Measurements from ENCODE around the gene PCSK2.

PCSK2 gene

DNA sequence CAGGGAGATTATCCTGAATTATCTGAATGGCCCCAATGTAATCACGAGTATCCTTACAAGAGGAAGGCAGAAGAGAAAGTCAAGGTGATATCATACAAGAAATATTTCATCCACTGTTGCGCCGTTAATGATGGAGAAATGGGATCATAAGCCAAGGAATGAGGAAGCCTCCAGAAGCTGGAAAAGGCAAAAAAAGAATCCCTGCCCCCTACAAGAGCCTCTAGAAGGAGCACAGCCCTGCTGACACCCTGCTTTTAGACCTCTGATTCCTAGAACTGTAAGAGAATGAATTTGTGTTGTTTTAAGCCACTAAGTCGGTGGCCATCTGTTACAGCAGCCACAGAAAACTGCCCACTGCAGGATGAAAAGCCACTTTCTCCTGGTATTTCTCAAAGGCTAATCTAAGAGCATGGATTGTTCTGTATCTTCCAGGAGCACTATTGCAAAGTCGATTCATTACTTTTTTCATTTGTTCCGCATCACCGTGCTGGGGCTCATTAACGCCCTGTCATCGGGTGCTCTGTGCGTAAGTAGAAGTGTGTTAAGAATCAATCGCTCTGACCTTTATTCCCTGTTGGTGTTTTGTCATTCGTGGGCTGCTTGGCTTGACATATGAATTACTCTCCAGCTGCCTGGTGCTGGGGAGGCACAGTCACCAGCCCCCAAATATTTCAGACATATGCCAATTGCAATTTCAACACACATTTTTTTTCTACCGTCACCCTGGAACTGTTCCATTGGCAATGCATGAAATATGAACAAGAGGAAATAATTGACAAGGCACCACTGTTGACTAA, 117.0 kb downstream of the PCSK2 start:
- DNase-seq: no peak

DNA sequence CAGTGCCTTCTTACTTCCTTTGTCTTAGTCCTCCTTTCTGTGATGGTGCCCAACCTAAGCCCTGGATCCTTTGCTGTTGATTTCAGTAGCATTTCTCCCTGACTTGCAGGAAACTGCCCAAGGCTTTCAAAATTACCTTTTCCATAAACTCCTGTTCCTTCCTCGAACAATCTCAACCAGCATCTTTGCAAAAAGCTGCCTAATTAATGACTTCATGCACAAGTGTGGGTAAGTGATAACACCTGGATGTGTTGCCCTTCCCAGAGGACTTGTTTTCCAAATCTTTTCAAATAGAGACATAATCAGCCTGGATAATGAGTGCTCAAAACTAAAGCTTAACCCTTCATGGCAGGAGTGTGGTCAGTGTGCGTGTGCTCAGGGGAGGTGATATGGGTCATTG, 118.0 kb downstream of the PCSK2 start:
- DNase-seq: no peak

DNA sequence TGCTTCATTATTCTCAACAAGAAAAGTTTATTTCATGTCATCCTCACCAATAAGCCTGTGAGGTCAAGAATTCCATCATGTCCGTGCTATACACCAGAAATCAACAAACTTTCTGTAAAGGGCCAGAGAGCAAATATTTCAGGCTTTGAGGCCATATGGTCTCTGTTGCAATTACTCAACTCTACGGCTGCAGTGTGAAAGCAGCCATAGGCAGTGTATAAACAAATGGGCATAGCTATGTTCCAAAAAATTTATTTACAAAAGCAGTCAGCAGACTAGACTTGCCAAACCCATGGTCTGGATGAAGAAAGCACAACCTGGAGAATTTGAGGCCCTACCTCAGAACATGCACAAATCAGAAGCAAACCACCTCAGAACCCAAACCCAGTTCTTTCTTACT, 118.5 kb downstream of the PCSK2 start:
- no peak for DNase-seq

DNA sequence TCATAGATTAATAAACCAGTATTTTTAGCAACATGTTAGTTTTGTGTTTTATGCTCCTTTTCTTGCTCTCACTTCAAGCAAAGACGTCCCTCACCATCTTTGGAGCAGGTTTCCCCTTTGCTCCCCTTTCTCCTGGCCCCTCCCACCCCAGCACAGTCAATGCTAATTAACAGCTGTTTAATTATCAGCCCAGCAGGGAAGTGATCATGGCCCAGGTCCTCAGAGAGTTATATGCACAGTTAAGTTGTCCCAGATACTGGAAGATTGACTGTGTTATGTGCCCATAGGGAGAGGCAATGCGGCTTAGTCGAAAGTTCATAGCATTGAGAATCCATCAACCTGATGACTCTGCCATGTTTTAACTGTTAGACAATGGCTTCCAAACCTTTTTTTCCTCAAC, 123.5 kb downstream of the PCSK2 start:
- no peak for DNase-seq

DNA sequence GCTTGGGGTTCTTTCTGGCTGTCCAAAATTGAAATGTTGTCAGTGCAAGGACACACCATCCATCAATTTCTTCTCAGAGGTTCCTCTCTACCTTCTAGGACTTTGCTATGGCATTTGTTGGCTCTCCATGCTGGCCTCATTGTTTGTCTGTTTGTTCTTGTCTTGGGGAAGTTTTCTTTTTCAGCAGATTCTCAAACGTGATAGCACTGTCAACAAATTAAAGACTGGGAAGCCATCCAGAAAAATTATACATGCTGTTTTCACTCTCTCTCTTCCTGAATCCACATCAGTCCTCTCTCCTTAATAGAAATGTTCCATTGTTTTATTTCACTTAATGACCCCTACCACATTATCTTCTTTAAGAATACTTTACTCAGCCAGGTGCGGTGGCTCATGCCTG, 130.4 kb downstream of the PCSK2 start:
- DNase-seq: no peak

DNA sequence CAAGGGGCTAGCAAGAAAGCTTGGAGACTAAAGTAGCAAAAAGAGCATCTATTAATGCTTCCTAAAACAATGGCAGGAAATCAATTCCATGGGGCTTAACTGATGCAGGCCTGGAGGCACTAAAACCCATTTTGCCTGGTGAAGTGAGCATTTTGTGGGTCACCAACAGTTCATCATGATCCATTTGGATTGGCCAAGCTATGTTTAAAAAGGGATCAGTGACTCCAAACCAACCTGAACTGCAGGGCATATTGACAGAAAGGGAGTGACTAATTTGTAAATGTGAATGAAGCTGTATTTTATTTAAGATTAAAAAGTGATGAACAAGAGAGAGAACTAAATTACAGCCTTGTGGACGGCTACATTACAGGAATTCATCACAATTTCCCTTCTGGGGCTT, 132.0 kb downstream of the PCSK2 start:
- DNase-seq: no peak

DNA sequence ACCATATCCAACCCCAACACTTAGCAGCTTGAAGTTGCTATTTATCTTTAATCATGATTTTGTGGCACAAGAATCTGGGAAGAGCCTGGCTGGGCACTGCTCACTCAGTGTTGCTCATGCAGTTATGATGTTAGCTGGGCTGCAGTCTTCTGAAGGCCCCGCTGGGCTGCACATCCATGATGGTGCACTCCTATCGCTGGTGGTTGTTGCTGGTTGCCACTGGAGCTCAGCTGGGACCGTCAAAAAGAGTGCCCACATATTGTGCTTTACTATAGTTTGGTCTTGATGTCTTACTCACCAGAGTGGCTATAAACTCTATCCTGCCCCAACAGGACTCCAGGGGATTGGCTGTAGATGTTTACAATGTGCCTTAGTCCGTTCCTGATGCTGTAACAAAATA, 137.8 kb downstream of the PCSK2 start:
- no peak for DNase-seq

DNA sequence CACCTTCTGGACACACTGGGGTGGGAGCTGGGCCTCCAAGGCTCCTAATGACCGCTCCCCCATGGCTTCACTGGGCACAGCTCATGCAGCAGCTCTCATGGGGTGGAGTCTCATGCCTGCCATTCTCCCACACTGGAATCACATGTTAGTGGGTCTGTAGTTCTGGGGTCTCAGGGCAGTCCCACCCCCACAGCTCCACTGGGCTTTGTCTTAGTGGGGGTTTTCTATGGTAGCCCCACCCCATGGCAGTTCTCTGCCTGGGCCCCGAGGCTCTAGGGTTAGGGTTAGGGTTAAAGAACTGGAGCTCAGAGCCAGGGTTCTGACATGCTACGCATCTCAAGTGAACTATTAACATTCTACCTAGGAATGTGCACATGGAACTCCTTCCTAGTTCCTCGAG, 139.0 kb downstream of the PCSK2 start:
- no peak for DNase-seq

DNA sequence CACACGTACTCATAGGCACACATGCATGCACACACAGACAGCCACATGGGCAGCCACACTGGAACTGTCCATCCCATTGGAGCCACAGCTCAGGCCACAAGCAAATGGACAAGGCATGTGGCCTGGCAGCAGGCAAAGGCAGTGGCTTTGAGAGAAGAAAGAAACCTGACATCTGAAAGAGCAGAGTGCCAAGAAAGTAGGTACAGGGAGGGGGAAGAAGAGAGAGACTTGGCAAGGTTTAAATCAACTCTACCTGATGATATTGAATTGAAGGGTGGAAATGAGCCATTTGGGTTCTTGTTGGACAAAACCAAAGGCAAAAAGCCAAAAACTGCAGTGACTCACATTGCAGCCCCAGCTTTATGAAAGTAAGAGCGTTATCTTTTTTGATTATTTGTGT, 142.7 kb downstream of the PCSK2 start:
- no peak for DNase-seq

DNA sequence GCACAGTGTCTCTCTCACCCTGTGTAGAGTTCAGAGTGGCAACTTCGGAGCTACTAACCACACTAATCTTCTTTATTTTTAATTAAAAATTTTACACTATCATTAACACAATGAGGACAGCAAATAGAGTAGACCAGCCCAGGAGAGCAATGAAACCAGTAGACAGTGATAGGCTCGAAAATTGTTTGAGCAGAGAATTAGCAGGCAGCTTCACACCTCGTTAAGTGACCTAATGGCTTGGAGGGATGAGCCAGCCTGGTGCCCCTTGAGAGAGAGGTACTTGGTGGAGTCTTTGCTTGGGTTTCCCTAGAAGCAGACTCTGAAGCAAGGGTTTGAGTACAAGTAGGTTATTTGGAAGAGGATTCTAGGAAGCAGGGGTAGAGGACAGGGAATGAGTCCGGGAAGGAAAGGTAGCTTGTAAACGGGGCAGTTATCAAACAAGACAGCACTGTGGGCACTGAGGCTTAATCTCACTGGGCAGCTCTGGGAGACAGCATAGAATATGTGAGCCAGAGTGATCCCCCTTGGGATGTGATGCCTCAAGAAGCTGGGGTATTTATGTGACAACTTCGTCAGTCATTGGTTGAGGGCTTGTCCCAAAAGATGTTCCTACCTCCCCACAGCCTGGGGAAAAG, 146.1 kb downstream of the PCSK2 start:
- DNase-seq: no peak

DNA sequence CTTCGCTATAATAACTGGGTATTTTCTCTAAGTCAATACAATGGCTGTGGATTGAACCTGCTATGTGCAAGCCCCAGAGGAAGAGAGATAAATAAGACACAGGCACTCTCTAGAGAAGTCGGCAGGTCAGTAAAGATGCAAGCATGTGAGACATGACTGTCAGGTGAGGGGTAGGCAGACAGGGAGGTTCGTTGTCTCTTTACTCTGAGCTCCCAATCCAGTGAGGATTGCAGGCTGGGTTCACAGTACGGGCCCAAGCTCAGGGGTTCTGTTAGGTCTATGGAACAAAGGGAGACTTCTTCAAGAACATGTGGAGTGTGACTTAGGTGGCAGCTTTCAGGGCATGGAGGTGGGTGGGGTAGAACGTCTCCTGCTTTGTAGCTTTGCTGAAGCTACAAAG, 147.2 kb downstream of the PCSK2 start:
- DNase-seq: no peak

DNA sequence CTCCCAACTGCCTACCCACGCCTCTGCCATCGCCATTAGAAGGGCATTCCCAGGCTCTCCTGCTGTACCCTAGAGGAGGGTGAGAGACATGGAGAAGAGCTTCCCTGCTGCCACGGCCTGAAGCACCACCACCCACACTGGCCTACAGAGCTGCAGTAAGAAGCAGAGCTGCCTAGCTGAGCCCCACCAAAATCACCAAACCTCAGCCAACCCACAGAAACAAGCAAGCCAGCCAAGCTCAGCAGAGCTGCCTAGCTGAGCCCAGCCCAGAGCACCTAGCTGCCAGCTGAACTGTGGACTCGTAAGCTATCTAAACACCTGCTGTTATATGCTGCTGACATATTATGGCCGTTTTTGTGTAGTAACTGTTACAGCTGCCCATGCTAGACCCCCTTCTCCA, 149.2 kb downstream of the PCSK2 start:
- DNase-seq: no peak

DNA sequence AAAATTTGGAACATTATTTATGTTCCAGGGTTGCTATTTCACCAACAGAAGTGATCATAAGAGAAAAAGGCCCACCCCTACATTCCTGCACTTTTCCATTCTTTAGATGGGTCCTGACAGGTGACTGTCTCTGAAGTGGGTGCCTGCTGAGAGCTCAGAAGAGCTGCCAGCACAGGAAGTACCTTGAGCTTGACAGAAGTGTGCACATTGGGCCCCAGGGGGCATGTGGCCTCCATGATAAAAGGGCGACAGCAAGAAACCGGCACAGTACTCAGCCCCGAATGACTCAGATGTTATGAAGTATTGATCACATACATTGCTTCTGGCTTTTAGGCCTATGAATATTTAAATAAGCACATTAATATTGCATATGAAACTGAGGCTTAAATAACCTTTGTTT, 150.4 kb downstream of the PCSK2 start:
- DNase-seq: no peak

DNA sequence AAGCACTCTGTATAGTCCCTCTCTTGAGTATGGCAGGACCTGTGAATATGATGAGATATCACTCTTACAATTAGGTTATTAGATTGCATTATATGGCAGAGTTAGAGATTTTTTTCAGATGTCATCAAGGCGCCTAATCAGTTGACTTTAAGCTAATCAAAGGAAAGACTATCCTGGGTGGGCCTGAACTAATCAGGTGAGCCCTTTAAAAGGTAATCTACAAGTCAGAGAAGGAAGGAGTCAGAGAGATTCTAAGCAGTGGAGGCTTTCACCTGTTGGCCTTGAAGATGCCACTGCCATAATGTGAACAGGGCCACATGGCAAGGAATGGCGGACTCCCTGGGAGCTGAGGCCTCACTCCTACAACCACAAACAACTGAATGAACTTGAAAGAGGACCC, 152.8 kb downstream of the PCSK2 start:
- no peak for DNase-seq

DNA sequence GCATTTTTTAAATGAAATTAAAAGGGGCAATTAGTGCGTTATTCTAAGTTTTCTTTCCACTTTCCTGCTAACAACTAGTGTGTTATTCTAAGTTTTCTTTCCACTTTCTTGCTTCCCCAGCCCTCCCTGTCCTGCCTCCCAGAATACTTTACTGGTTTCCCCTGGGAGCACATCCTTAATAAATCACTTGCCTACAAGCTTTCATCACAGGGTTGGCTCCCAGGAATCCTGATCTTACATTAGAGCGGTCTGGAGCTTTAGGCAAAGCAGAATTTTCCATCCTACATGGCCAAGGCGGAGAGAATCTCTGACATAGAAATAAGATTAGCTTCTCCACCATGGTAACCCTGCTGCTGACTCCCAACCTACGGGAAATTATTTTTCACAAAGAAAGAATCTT, 154.0 kb downstream of the PCSK2 start:
- no peak for DNase-seq

DNA sequence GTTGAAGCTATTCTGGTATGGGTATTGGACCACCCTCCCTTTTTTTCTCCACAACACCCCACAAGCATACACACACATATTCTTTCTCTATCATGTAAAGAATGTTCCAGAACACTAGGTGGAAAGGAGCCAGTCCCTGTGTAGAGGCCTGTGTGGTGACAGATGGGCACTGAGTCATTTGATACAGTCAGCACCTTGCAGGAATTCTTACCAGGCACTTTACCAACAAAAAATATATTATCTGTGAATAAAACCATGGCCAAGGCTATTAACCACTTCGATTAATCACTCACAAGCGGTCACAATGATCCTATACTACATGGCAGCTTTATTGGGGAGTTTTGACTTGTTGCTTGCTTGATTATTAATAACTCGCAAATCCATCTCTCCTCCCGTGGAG, 154.9 kb downstream of the PCSK2 start:
- DNase-seq: no peak

DNA sequence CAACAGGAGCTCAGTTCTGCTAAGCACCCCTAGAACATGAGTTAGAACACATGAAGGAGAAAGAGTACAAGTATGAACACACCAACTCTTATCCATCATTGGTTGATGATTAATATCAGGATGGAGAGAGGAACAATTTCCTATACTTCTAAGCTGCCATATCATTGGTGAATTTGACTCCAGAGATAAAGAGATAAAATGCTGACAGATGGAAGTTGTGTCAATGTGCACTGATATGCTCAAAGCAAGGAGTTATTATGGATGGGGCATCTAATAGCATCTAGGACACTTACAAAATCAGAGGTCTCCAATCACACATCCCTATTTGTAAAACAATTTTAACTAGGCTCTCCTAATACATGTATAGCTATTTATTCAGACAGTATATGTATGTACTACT, 159.0 kb downstream of the PCSK2 start:
- DNase-seq: no peak

DNA sequence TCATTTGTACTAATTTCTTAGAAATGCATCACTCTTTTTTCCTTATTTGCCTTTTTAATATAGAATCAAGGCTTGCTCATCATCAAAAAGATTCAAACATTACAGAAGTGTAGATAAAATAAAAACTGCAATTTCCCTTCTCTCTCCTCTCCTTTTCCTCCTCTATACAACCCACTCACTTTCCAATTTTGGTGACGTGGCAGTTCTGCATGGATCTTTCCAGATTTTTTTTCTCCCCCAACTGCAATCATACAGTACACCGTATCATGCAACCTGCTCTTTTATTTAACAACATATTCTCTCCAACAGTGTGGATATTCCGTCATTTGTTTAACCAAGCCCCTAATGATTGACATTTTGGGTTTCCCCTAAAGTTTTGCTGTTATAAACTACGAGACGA, 163.8 kb downstream of the PCSK2 start:
- DNase-seq: no peak

DNA sequence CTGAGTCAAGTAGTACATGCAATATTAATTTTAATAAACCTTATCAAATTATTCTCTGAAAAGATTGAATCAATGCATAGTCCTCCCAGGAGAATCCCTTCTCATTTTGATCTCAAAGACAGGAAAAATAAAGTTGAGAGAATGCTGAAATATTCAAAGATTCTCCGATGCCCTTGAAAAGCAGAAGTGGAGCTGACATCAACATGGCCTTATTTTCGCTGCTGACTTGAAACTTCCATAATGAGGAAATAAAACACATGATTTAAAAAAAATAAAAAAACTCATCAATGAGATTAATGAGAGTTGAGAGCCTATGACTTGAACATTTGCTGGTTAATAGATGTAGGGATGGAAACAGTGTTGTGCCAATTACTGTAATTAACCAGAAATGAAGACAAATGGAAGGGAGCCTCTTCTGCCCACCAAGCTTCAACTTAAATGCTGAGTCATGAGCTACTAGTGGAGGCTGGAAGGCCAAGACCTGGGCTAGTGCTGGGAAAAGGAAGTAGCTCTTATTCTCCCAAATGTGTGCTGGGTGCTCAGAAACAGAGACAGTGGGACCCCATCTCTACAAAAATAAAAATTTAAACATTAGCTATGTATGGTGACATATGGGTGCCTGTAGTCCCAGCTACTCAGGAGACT, 164.4 kb downstream of the PCSK2 start:
- no peak for DNase-seq

DNA sequence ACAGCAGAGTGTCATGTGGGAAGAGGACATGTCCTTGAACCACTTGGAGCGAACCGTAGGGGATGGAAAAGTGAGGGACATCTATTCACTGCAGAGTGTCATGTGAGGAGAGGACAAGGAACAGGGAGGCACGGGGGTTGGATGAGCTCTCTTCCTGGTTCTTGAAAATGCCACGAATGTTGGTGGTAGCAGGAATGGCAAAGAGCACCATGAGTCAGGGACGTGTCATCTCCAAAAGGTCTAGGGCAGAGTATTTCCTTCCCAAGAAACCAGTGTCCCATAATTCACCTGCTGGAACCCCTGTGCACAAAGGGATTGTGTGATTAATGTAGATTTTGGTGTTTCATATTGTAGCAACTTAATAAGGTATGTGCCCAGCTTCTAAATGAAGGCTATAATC, 167.6 kb downstream of the PCSK2 start:
- DNase-seq: no peak

DNA sequence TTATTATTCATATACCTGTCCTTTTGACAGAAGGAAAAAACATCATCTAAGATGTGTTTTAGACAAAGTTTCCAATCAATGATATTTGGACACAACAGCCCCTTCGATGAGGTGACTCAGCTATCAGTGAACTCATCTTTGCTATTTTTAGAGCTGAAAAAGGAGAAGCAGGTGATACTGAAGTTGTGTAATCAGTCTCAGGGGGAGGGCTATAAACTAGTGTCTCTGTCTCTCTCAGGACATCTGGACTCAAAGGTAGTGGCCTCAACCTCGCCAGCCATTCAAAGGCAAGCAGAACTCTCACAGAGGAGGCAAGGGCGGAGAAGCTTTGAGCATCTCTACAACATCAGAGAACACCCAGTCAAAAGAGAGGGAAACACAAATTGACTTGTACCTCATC, 168.9 kb downstream of the PCSK2 start:
- DNase-seq: no peak

DNA sequence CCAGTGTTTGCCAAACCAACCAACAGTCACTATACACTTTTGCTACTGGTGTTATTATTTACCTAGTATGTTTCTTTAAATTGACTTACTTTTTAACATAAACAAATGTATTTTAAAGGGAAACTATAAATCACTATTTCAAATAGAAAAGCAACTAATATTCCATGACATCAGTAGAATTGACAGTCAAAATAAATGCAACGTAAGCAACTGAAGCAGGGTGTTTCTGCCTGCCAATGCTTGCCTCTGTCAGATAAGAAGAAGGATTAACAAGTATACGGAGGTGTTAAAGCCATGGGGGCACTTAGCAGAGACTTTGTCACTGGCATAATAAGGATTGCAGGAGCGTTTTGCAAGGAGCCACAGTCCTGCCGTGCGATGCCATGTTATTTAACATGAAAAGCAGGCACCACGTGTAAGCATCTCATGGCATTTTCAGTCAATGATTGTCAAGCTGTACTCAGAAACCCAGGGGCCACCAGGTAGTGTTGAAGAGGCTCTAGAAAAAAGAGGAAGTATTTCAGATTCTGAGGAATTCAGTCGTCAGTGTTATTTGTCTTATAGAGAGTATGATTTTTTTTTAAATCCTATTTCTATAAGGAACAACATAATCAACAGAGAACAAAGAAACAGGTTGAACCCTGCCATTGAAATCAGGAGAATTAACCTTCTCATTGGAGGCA, 172.6 kb downstream of the PCSK2 start:
- no peak for DNase-seq

DNA sequence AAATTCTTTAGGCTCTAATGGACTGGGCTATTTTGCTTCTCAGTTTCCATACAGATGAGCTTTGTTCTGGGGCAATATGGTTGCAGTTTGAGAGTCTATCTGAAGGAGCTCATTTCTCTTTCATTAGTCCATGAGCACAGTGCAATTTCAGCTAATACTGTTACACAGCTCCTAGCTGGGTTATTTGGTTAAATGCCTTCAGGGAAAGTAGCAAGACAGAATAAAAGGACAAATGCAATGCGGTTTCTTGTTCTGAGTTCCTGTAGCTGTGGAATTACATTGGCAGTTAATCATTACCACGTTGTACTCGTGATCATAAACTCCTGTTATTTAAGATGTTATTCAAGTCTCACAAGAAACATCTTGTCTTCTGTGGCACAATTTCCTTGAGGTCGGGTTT, 176.6 kb downstream of the PCSK2 start:
- DNase-seq: no peak

DNA sequence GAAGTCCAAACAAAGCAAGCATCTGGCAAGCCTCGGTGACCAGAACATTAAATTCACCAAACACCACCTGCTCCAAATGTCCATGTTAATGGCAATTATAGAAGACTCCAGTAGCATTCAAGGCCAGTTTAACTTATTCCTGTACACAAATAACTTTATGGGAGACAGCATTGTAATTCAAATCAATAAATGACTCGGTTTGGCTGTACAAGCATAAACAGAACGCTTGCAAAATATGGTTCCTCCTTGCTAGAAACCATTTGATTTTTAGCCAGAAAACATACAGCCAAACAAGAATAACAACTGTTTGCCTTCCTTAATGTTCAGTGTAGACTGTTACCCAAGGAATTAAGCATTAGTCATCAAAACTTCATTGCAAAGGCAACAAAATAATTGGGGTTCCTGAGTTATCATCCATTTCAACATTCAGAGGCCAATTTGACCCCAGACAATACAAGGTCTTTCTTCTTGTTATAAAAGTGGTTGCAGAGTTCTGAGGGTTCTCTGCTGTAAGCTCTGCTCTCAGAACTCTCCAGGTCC, 179.3 kb downstream of the PCSK2 start:
- DNase-seq: no peak

Measured in AML-193 (cell line).